HepG2 (cell line): ENCODE data around the gene KXD1. TPM values are rescaled to one million over a fixed set of nuclear protein-coding genes. Genes with fewer than 3 reads are reported as not detected.

Experiments
- ATF1 ChIP-seq: IDR thresholded peaks from 2 replicates; pipeline ENCODE4 v1.6.1; 2016; ENCODE audit warnings: mild to moderate bottlenecking, control low read depth
- CCDC6 ChIP-seq: sonication (generic); formaldehyde crosslinking; IDR thresholded peaks from 2 replicates; pipeline ENCODE4 v1.8.1; 2022; ENCODE audit warnings: mild to moderate bottlenecking, missing genetic modification reagents, moderate library complexity
- CTCF ChIP-seq: sonication (generic); formaldehyde crosslinking; IDR thresholded peaks from 2 replicates; pipeline ENCODE4 v1.5.0; 2020; ENCODE audit warnings: mild to moderate bottlenecking, missing genetic modification reagents, moderate library complexity
- GZF1 ChIP-seq: sonication (generic); formaldehyde crosslinking; IDR thresholded peaks from 2 replicates; pipeline ENCODE4 v1.5.1; 2020; ENCODE audit warnings: mild to moderate bottlenecking, missing genetic modification reagents
- KDM5A ChIP-seq: fragments of 200-600 bp; sonication (generic); IDR thresholded peaks from 2 replicates; pipeline ENCODE4 v1.7.0; 2018; ENCODE audit warnings: antibody characterized with exemption, mild to moderate bottlenecking, low read length, borderline replicate concordance
- KIAA2018 ChIP-seq: sonication (generic); formaldehyde crosslinking; IDR thresholded peaks from 2 replicates; pipeline ENCODE4 v1.5.0; 2020; ENCODE audit warnings: mild to moderate bottlenecking, missing genetic modification reagents, borderline replicate concordance
- MXD3 ChIP-seq: IDR thresholded peaks from 2 replicates; pipeline ENCODE4 v1.6.1; 2016; ENCODE audit warnings: mild to moderate bottlenecking, missing biosample characterization, missing genetic modification reagents
- MYC ChIP-seq: sonication (generic); formaldehyde crosslinking; IDR thresholded peaks from 2 replicates; pipeline ENCODE4 v1.9.0; 2021; ENCODE audit warnings: missing genetic modification reagents, borderline replicate concordance
- NFIB ChIP-seq: sonication (generic); formaldehyde crosslinking; IDR thresholded peaks from 2 replicates; pipeline ENCODE4 v1.9.0; 2021; ENCODE audit warnings: missing genetic modification reagents, mild to moderate bottlenecking, borderline replicate concordance
- POLR2AphosphoS5 ChIP-seq: IDR thresholded peaks from 2 replicates; pipeline ENCODE4 v1.6.1; 2012; ENCODE audit warnings: low read depth, low read length
- PRPF4 ChIP-seq: fragments of 200-400 bp; formaldehyde crosslinking; IDR thresholded peaks from 2 replicates; pipeline ENCODE4 v1.6.1; 2016; ENCODE audit warnings: low read length, low read depth; ENCODE audit not compliant: poor library complexity, severe bottlenecking
- SNAI1 ChIP-seq: sonication (generic); formaldehyde crosslinking; IDR thresholded peaks from 2 replicates; pipeline ENCODE4 v1.5.0; 2020; ENCODE audit warnings: mild to moderate bottlenecking, missing genetic modification reagents, borderline replicate concordance
- YEATS2 ChIP-seq: sonication (generic); formaldehyde crosslinking; IDR thresholded peaks from 2 replicates; pipeline ENCODE4 v1.4.0; 2020; ENCODE audit warnings: missing genetic modification reagents, borderline replicate concordance
- ZFP91 ChIP-seq: sonication (generic); formaldehyde crosslinking; IDR thresholded peaks from 2 replicates; pipeline ENCODE4 v1.9.0; 2022; ENCODE audit warnings: missing genetic modification reagents, mild to moderate bottlenecking, borderline replicate concordance
- ZNF552 ChIP-seq: sonication (generic); formaldehyde crosslinking; IDR thresholded peaks from 2 replicates; pipeline ENCODE4 v1.9.0; 2022; ENCODE audit warnings: missing genetic modification reagents, mild to moderate bottlenecking, borderline replicate concordance
- ZSCAN31 ChIP-seq: sonication (generic); formaldehyde crosslinking; IDR thresholded peaks from 2 replicates; pipeline ENCODE4 v1.5.0; 2020; ENCODE audit warnings: low read depth, mild to moderate bottlenecking, missing genetic modification reagents
- polyA plus RNA-seq, 8 experiments: library from polyadenylated mRNA; depleted of rRNA in 3 of 8; stranded (reverse) in 7 of 8; unstranded in 1 of 8; fragments of >200 nt; fragmentation: Illumina TruSeq in 4 of 8; extraction: Trizol in 4 of 8; gene quantifications; 2 replicates each; pipeline versions ENCODE4 v1.2.1 to v1.2.3, GENCODE V29; 2011 to 2016; ENCODE audit warnings: low read depth in 4 of 8, missing spikeins in 1 of 8, mixed read lengths in 1 of 8; ENCODE audit not compliant: insufficient read depth in 1 of 8
- total RNA-seq, 5 experiments: library from RNA; depleted of rRNA; stranded (reverse); fragments of >200 nt; fragmentation: Illumina TruSeq; extraction: Trizol; gene quantifications; 2 replicates each; pipeline ENCODE4 v1.2.3, GENCODE V29; 2016; ENCODE audit warnings: low read depth in 1 of 5

Gene KXD1
- total and polyA plus RNA-seq, 2 of the 13 experiments (the other 11 are each of a cell fraction or from before 2014, with no cell fraction given) = 44.6 to 143 TPM

- peak; percentile 56 for TF ChIP-seq CTCF (CRISPR knock-in tag)
- TF ChIP-seq ZNF552 (CRISPR knock-in tag) = no peak
- TF ChIP-seq YEATS2 = no peak
- peak; percentile 50; the same call in 1 of the 2 replicates for TF ChIP-seq ZFP91
- 0 out of 2 replicates have a peak, but pooled peaks have one; percentile 3 for TF ChIP-seq ZSCAN31 (CRISPR knock-in tag)
- TF ChIP-seq KIAA2018 (CRISPR knock-in tag) = no peak
- no peak for TF ChIP-seq MXD3
- no peak for TF ChIP-seq CCDC6 (CRISPR knock-in tag)
- TF ChIP-seq KDM5A = no peak
- TF ChIP-seq ATF1 (CRISPR knock-in tag) = no peak
- TF ChIP-seq MYC (CRISPR knock-in tag) = peak; percentile 89
- no peak for TF ChIP-seq GZF1 (CRISPR knock-in tag)
- no peak for TF ChIP-seq NFIB (CRISPR knock-in tag)
- no peak for TF ChIP-seq PRPF4
- TF ChIP-seq SNAI1 (CRISPR knock-in tag) = no peak
- TF ChIP-seq POLR2AphosphoS5 = no peak
These were observed 48.0 kb downstream of the KXD1 start (continued) for GRCh38 chr19:18605546-18606280.
